ENCODE results near the gene PGAM2.

Gene PGAM2
- 0 to 0.61 reads per million in 2 donors for total RNA-seq

DNA sequence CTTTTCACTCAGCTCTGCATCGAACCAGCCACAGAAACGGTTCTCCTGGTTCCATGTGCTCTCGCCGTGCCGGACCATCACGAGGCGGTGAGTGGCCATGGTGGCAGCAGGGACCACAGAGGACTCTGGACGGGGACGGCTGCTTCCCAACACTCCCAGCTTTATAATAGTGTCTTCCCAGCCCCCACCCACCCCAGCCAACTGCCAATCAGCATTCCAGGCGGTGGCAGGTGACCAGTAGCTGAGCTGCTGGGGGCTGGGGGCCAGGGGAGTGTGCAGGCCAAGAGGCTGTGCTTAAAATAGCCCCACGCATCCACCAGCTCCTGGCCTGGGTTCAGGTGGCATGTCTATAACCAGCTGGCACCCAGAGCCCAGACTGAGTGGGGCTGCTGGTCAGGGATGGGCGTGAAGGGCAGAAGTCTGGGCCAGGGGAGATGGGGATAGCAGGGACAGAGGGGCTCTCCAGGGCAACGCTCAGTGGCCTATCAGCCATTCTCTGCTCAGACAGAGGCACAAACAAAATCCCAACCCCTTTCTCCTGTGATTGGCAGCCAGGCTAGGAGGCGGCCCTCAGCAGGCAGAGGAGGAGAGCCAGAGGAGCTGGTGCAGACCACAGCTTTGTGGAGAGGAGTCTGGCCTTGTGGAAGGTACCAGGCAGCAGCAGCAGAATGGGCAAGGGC is at the start of gene PGAM2:
Gene PGAM2, minus strand, starts transcription at position 137 of the 680 bp plus-strand sequence. Its CDS starts 38 bp downstream, at position 99.
- DNase-seq: peak in 1 of 5 experiments; percentile 57

DNA sequence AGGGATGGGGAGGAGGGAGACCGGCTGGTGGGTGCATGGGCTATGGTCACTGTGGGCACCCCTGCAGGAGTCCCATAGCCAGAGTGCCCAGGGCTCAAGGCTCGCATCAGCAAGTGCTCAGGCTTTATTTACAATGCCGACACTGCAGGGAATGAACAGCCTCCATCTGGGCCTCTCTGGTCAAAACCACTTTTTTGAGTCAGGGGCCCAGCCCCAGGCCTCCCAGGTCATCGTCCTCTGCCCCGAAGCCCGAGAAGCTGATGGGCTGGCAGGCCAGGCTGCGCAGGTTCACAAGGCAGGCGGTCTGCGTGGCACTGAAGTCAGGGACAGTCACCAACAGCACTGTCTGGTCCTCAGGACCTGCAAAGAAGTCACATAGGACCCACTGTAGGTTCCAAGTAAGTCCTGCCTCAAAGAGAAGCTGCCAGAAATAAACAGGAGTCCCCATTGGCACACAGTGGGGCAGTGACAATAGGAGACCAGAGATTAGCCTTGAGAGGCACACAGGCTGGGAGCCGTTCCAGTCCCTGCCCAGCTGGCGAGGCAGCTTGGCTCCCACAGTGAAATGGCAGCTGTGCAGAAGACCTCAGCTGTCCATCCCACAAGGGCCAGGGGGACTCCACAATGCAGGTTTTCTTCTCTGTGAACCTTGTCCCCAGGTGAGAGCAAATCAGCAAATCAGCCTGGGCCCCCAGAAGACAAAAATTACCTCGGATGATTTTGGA is 49.4 kb upstream of the PGAM2 start:
- no peak for DNase-seq

DNA sequence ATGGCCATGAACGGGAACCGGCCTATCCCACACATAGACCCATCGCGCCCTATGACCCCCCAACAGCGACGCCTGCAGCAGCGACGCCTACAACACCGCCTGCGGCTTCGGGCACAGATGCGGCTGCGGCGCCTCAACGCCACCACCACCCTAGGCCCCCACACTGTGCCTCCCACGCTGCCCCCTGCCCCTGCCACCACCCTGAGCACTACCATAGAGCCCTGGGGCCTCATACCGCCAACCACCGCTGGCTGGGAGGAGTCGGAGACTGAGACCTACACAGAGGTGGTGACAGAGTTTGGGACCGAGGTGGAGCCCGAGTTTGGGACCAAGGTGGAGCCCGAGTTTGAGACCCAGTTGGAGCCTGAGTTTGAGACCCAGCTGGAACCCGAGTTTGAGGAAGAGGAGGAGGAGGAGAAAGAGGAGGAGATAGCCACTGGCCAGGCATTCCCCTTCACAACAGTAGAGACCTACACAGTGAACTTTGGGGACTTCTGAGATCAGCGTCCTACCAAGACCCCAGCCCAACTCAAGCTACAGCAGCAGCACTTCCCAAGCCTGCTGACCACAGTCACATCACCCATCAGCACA is 48.5 kb upstream of the PGAM2 start:
- DNase-seq: no peak

DNA sequence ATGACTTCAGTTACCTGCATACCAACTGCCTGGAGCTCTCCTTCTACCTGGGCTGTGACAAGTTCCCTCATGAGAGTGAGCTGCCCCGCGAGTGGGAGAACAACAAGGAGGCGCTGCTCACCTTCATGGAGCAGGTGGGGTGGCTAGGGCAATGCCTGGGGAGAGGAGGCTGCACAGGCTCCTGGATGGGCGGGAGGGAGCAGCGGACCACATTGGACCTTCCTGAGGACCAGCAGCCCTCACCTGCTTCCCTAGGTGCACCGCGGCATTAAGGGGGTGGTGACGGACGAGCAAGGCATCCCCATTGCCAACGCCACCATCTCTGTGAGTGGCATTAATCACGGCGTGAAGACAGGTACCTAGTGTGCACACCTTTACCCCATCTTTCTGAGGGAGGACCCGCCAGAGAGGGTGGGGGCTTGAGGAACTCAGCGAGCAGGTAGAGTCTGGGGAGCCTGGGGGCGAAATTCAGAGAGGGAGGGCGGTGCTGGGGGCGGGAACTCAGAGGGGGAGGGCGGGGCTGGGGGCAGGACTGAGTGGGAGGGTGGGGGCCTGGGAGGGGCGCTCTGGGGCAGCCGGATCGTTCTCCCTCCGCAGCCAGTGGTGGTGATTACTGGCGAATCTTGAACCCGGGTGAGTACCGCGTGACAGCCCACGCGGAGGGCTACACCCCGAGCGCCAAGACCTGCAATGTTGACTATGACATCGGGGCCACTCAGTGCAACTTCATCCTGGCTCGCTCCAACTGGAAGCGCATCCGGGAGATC is 47.8 kb upstream of the PGAM2 start:
- no peak for DNase-seq

DNA sequence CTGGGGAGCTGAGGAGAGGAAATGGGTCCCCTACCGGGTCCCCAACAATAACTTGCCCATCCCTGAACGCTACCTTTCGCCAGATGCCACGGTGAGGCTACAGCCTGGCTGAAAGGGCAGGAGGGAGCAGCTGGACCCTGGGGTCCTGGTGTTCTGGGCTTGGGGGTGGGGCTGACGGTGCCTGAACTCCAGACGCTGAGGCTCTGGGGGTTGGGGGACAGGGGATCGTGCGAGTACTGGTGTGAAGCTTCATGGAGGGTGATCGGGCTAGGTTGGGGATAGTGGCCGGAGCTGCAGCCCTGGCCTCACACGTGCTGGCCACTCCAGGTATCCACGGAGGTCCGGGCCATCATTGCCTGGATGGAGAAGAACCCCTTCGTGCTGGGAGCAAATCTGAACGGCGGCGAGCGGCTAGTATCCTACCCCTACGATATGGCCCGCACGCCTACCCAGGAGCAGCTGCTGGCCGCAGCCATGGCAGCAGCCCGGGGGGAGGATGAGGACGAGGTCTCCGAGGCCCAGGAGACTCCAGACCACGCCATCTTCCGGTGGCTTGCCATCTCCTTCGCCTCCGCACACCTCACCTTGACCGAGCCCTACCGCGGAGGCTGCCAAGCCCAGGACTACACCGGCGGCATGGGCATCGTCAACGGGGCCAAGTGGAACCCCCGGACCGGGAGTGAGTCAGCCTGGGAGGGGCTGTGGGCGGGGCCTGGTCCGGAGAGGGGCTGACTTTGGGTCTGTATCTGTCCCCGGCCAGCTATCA is 47.0 kb upstream of the PGAM2 start:
- no peak for DNase-seq

DNA sequence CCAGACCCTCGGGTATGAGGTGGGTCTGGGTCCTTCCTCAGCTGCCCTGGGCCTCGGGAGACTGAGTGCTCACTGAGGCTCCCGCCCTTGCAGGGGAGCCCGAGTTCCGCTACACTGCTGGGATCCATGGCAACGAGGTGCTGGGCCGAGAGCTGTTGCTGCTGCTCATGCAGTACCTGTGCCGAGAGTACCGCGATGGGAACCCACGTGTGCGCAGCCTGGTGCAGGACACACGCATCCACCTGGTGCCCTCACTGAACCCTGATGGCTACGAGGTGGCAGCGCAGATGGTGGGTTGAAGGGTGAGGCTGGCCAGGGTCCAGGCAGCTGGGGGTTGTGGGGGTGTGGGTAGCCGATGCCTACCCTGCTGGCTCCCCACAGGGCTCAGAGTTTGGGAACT is 46.4 kb upstream of the PGAM2 start:
- DNase-seq: no peak

DNA sequence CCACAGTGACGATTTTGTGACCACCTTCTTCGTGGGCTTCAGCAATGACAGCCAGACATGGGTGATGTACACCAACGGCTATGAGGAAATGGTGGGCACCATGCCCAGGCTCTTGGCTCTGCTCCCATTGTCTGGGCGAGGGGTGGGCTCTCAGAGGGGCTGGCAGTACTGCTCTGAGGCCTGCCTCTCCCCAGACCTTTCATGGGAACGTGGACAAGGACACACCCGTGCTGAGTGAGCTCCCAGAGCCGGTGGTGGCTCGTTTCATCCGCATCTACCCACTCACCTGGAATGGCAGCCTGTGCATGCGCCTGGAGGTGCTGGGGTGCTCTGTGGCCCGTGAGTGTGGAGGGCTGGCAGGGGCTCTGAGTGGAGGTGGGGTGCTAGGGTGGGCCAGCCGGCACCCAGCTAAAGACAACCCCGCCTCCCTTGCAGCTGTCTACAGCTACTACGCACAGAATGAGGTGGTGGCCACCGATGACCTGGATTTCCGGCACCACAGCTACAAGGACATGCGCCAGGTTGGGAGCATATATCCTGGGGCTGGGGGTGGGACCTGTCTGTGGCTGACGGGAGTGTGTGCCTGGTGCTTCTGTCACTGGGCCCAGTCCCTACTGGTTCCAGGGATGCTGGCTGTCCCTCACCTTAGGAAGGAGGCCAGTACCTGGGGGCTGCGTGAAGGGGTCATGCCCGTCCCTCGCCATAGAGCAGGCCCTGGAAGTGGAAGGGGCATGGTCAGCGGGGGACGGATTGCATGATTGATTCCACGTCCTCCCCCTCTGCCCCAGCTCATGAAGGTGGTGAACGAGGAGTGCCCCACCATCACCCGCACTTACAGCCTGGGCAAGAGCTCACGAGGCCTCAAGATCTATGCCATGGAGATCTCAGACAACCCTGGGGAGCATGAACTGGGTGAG is 45.6 kb upstream of the PGAM2 start:
- DNase-seq: no peak

DNA sequence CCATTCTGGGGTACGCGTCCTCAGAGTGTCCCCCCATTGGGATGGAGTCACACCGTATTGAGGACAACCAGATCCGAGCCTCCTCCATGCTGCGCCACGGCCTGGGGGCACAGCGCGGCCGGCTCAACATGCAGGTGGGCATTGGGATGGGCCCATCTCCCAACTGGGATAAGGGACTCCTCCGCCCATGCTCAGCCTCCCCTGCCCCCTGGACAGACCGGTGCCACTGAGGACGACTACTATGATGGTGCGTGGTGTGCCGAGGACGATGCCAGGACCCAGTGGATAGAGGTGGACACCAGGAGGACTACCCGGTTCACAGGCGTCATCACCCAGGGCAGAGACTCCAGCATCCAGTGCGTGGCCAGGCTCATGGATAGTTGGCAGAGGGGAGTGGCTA is 44.6 kb upstream of the PGAM2 start:
- DNase-seq: no peak

DNA sequence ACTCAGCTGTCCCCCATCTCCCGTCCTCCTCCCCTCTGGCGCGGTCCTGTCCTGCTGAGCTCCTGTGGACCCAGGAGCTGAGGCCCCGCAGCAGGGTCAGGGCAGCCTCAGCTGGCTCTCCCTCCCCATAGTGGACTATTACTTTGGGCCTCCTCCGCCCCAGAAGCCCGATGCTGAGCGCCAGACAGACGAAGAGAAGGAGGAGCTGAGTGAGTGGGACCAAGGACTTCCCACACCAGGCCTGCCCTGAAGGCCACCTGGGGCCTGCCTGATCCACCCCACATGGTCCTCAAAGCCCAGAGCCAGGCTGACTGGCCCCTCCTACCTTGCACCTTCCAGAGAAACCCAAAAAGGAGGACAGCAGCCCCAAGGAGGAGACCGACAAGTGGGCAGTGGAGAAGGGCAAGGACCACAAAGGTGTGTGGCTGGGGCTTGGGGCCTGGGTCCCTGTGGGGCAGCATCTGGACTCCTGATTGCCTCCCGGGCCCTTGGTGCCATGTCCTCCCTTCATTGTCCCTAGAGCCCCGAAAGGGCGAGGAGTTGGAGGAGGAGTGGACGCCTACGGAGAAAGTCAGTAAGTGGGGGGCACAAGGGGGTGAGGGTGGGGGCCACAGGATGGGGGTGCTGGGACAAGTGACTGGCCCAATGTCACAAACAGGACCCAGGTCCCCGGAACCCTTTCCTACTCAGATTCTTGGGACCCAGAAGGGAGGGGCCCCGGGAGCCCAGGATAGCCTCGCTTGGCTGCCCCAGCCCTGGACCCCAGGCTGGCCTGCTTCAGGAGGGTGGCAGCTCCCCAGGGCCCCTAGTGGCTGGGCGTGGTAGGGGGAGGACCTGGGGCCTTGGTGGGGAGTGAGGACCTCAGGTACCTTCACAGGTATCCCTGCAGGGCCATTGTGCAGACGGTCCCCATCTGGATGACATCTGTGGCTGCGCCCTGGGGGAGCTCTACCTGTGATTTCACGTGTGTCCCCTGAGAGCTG is 43.7 kb upstream of the PGAM2 start:
- DNase-seq: no peak

DNA sequence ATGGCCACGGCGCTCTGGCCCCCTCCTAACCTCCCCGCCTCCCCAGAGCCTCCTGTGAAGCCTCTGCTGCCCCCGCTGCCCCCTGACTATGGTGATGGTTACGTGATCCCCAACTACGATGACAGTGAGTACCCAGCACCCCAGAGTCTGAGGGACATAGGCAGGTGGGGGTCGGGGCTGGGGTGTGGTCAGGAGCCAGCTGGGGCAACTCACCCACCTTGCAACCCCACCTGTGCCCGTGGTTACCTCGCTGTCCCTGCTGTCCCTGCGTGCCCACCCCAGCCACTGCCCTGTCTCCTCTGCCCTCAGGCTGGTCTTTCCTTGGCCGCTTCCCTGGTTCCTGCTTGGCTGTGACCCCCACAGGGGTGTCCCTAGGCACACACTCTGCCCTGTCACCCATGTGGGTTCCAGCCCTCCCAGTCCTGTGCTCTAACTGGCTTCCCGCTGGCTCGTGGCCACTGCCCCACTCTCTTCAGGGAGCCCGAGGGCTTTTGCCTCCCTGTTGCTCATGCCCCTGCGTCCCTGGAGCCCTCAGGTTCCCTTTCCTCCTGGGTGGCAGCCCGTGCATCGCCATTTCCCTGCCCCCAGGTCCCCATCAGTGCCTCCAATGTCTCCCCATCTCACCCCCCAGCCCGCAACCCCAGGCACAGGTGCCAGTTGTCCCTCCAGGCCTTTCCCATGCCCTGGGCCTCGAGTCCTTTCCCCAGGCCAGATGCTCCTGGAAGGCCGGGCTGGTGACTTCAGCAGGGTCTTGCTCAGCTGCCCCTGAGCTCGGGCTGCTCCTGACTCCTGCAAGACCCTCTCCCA is 42.8 kb upstream of the PGAM2 start:
- no peak for DNase-seq

DNA sequence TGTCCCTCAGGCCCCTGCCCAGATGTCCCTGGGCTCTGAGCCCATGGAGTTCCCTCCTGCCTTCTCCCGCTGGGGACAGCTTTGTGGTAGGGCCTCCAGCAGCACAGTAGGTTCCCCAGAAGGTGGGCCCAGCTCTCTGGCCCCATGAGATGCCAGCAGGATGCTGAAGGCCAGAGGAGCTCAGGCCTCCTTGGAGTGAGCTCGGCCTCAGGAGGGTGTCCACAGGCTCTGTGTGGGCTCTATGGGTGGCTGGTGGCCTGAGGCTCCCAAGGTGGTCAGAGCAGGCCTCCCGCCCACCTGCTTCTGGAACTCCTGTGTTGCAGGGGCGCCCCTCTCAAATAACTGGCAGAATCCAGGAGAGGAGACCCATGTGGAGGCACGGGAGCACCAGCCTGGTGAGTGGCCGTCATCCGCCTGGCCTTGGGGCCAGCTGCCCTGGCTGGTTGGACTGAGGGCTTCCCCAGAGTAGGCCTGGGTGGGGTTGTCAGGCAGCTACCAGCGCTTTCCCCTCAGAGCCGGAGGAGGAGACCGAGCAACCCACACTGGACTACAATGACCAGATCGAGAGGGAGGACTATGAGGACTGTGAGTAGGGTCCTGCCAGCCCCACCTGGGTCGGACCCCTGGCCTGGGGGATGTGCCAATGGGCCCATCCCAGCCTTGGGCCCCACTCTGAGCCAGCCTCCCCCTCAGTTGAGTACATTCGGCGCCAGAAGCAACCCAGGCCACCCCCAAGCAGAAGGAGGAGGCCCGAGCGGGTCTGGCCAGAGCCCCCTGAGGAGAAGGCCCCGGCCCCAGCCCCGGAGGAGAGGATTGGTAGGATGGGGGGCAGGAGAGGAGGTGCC is 42.0 kb upstream of the PGAM2 start:
- DNase-seq: no peak

DNA sequence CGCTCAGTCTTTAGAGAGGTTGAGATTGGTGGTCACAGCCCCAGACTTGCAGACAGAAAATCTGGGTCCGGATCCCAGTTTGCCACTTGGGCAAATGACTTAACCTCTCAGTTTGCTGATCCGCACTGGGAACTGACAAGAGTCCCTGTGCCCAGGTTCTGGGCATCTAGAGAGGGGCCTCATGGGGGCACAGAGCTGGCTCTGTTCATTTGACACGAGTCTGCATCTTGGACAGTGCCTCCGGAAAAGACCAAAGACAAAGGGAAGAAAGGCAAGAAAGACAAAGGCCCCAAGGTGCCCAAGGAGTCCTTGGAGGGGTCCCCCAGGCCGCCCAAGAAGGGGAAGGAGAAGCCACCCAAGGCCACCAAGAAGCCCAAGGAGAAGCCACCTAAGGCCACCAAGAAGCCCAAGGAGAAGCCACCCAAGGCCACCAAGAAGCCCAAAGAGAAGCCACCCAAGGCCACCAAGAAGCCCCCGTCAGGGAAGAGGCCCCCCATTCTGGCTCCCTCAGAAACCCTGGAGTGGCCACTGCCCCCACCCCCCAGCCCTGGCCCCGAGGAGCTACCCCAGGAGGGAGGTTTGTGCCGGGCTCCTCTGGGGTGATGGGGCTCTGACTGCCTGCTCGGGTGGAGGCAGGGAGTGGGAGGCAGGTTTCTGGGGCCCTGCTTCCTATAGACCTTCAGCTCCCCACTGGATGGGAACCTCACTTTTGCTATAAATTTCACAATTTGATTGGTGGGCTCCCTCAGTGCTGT is 41.1 kb upstream of the PGAM2 start:
- DNase-seq: no peak

DNA sequence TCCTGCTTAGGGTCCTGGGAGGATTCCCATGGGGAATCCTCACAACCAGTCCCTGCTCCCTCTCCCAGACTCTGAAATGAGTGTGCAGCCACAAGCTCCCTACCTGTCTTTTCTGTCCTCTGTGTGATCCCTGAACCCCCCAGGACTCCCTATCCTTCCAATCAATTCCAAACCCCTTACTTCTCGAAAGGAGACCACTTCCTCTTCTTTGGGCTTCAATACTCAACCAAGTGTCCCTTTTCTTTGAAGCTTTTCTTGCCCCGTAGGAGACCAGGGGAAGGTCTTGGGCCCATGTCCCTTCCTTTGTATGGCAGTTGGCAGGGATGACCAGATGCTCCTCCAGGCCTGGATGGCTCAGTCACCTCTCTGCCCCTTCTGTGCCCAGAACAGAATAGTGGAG is 40.5 kb upstream of the PGAM2 start:
- no peak for DNase-seq

DNA sequence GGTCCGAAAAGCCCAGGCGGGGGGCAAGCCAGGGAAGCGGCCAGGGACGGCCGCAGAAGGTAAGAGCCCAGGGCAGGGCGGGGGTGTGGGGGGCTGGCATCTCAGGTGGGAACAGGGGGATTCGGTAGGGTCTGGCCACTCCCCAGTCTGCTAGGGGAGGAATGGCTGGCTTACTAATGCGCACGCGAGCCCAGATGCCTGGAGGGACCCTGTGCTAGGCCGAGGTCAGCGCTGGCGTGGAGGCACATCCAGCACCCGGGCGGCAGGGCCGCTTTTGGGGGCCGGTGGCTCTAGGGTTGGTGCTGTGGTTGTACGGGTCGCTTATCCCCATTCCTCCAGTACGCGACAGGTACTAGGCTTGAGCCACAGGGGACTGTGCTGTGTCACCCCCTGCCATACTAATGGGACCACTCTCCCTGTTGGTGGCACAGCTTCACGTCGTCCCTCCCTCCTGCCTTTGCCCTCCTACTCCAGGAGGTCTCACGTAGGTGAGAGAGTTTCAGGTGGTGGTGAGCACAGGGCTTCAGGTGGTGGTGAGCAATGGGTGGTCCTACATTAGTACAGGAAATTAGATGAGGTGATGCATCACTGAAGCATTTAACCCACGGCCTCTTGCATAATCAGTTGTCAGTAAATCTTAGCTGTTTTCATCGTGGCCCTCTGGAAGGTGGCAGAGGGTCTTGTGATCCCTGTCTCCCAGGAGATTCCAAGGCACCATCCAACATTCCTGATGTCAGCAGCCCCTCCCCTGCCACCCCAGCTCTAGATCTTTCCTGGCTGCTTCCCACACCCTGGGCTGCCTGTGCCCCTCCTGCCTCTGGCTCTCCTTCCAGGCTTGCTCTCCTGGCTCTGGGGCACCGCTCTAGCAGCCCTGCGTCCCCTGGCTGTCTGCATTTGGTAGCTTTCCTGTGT is 39.7 kb upstream of the PGAM2 start:
- DNase-seq: no peak

DNA sequence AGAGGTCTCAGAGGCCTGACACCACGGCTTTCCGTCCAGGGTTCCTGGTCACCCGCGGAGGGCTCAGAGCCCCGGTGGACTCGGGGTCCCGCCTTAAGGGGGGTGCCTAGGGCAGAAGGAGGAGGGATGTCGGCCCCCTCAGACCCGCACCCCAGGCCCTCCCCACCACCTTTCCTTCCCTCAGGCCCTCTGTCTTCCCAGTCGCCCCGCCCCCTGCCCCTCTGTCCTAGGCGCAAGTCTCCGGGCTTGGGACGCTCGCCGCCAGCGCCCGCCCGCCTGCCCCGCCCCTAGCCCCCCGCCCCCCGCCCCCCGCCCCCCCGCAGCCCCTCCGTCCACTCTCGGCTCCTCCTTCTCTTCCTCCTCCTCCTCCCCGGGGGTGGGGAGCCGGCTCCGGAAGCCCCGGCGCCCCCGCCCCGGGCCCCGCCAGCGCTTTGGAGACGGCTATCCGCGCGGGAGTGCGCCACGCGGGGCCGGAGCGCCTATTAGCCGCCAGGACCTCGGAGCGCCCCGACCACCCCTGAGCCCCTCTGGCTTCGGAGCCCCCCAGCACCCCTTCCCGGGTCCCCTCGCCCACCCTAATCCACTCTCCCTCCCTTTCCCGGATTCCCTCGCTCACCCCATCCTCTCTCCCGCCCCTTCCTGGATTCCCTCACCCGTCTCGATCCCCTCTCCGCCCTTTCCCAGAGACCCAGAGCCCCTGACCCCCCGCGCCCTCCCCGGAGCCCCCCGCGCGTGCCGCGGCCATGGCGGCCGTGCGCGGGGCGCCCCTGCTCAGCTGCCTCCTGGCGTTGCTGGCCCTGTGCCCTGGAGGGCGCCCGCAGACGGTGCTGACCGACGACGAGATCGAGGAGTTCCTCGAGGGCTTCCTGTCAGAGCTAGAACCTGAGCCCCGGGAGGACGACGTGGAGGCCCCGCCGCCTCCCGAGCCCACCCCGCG is 38.8 kb upstream of the PGAM2 start, which contains the start of gene AEBP1:
Gene AEBP1, plus strand, starts transcription at position 423 of the 937 bp plus-strand sequence. Its CDS starts 321 bp downstream, at position 744.
- DNase-seq: peak in 1 of 5 experiments; percentile 28
